CD4-positive, alpha-beta T cell treated with Interleukin-15 for 4 hours (primary cell): ENCODE results near the gene ILKAP.

ENCODE experiments used
- DNase-seq: peaks from one replicate; pipeline ENCODE4 v3.0.0-alpha.2; 2020; ENCODE audit warnings: low spot score

Gene ILKAP

GRCh38 chr2:238123991-238124470 is 79.5 kb downstream of the ILKAP start:
- DNase-seq = no peak

GRCh38 chr2:238123218-238123971 is 80.1 kb downstream of the ILKAP start:
- DNase-seq = no peak

- DNase-seq = no peak
Measured at GRCh38 chr2:238122287-238123217, 80.9 kb downstream of the ILKAP start.

GRCh38 chr2:238121511-238122286 is 81.8 kb downstream of the ILKAP start:
- no peak for DNase-seq

GRCh38 chr2:238120463-238121298 is 82.8 kb downstream of the ILKAP start:
- DNase-seq = no peak
